IMR-90 (cell line): ENCODE data around the gene ZNF423.

Experiments
- CEBPB ChIP-seq: IDR thresholded peaks from 2 replicates; pipeline ENCODE4 v1.6.1; 2012; ENCODE audit warnings: low read depth, low read length, improper control_type of control experiment
- CHD1 ChIP-seq: IDR thresholded peaks from 2 replicates; pipeline ENCODE4 v1.6.1; 2012; ENCODE audit warnings: low read depth, low read length, improper control_type of control experiment
- CTCF ChIP-seq: conservative IDR thresholded peaks from 2 replicates; pipeline ENCODE4 v1.5.1; 2012; ENCODE audit warnings: mild to moderate bottlenecking, low read depth, low read length, improper control_type of control experiment
- ELK1 ChIP-seq: fragments of 150-350 bp; IDR thresholded peaks from 2 replicates; pipeline ENCODE4 v1.6.1; 2016; ENCODE audit warnings: low read depth, mild to moderate bottlenecking, low read length, moderate library complexity, borderline replicate concordance
- SMC3 ChIP-seq: fragments of 150-350 bp; IDR thresholded peaks from 2 replicates; pipeline ENCODE4 v1.6.1; 2016; ENCODE audit warnings: low read depth, mild to moderate bottlenecking, antibody characterized with exemption, low read length, moderate library complexity
- USF2 ChIP-seq: fragments of 150-350 bp; IDR thresholded peaks from 2 replicates; pipeline ENCODE4 v1.6.1; 2017; ENCODE audit warnings: mild to moderate bottlenecking, antibody characterized with exemption, low read length, low read depth

GRCh38 chr16:49558451-49558850 lies 297.5 kb downstream of the ZNF423 start:
- no peak for TF ChIP-seq CHD1
- no peak for TF ChIP-seq CTCF
- TF ChIP-seq CEBPB, result no peak
- TF ChIP-seq ELK1, result no peak
- no peak for TF ChIP-seq USF2
- no peak for TF ChIP-seq SMC3
